Stomach (tissue), 9 donors: ENCODE data around the gene CFI. TPM values are rescaled to one million over a fixed set of nuclear protein-coding genes. Genes with fewer than 3 reads are reported as not detected.

ENCODE experiments used
- DNase-seq, 2 donors: peaks; one replicate each; pipeline versions ENCODE4 v3.0.0 to v3.0.0-alpha.2; 2013 to 2019
- H3K27ac ChIP-seq, 5 donors: fragments of 200-600 bp in 4 of 5; sonication (generic) in 4 of 5; one replicate each; pipeline ENCODE4 v1.5.1; 2013 to 2019; ENCODE audit warnings: mild to moderate bottlenecking in 1 of 5, moderate library complexity in 1 of 5
- H3K27me3 ChIP-seq, 3 donors: fragments of 200-600 bp; sonication (generic); one replicate each; pipeline ENCODE4 v1.5.1; 2017 to 2019; ENCODE audit warnings: mixed run types in 1 of 3
- H3K36me3 ChIP-seq, 4 donors: fragments of 200-600 bp; sonication (generic); 1 replicate in 3 of 4; 2 replicates in 1 of 4; pipeline ENCODE4 v1.5.1; 2016 to 2019
- H3K4me1 ChIP-seq, 4 donors: fragments of 200-600 bp; sonication (generic); one replicate each; pipeline ENCODE4 v1.5.1; 2016 to 2019
- H3K4me3 ChIP-seq, 4 donors: fragments of 200-600 bp; sonication (generic) in 3 of 4; one replicate each; pipeline ENCODE4 v1.5.1; 2016 to 2019; ENCODE audit warnings: mild to moderate bottlenecking in 1 of 4
- H3K9me3 ChIP-seq, 4 donors: fragments of 200-600 bp; sonication (generic); one replicate each; pipeline ENCODE4 v1.5.1; 2016 to 2019
- EP300 ChIP-seq: sonication (generic); formaldehyde crosslinking; IDR thresholded peaks from one replicate; pipeline ENCODE4 v1.6.1; 2017; ENCODE audit warnings: antibody characterized with exemption
- POLR2A ChIP-seq, 4 donors: fragments of 450-650 bp; IDR thresholded peaks; one replicate each; pipeline ENCODE4 v1.6.1; 2016; ENCODE audit warnings: antibody characterized with exemption in 4 of 4, control low read depth in 2 of 4, mild to moderate bottlenecking in 1 of 4, moderate library complexity in 1 of 4
- POLR2AphosphoS5 ChIP-seq, 3 donors: sonication (generic); formaldehyde crosslinking; IDR thresholded peaks; one replicate each; pipeline ENCODE4 v1.6.1; 2016; ENCODE audit warnings: antibody characterized with exemption in 3 of 3
- WGBS, 5 donors: extraction: QIAGEN DNeasy Blood & Tissue Kit in 3 of 5; methylation state at CpG; one replicate each; pipeline versions ENCODE4 v1.1.5 to v1.1.7; 2013 to 2018; 5-methylcytosine and 5-hydroxymethylcytosine counted together
- intact Hi-C: fragments of 100-400 bp; cut with DNase I; formaldehyde crosslinking; loops from one replicate; pipeline ENCODE4 v1.15.1; 2023; ENCODE audit warnings: low total_unique reads
- polyA plus RNA-seq, 3 donors: library from polyadenylated mRNA; stranded (reverse); fragments of 200-250 nt; gene quantifications; one replicate each; pipeline ENCODE4 v1.2.3, GENCODE V29; 2013
- total RNA-seq, 5 donors: library from RNA; depleted of rRNA; stranded (reverse); fragments of >200 nt; gene quantifications; one replicate each; pipeline versions ENCODE4 v1.1.0 to v1.2.3, GENCODE V29; 2014 to 2016
- TF ChIP-seq, protein P1 (sequence below), 7 experiments: fragments of 450-650 bp in 4 of 7; fragments of 200-600 bp in 3 of 7; sonication (generic) in 3 of 7; IDR thresholded peaks; one replicate each; pipeline ENCODE4 v1.5.1; 2016 to 2019; ENCODE audit warnings: antibody characterized with exemption in 7 of 7, control low read depth in 2 of 7, mild to moderate bottlenecking in 1 of 7
- donor health status: healthy with polysubstance abuse.
- donor health status: Bipolar disorder and iron deficiency.
- donor health status: healthy.

Gene CFI
- total and polyA plus RNA-seq, 8 donors, result 0.45 to 20.4 (median 7.7) TPM

DNA sequence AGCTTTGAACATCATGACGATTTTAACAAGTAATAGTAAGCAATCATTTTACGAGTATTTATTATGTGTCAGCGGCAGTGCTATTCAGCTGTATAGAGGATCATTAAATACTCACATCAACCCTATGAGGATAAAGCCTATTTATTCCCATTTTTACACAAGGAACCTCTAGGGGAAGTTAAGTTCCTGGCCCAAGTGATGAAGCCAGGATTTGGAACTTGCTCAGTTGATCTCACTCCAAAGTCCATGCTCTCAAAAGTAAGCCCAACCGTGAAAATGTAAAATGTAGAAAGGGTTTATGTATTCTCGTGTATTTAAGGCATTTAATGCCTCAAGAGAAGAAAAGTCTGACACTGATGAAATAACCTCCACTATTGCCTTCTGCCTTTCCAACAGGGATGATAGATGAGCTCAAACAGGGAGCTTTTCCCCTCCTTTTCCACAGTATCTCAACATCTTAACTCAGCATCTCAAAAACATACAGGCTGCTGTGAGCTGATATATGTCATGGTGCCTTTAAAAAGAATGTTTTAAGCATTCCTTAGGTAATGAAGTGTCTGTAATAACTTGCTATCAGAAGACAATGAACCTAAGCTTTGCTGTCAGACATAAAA is 36.9 kb downstream of the CFI start:
- H3K9me3 ChIP-seq, result no peaks in the 10 kb centered on the region
- no peaks in the 10 kb centered on the region for H3K36me3 ChIP-seq
- intact Hi-C loops, result no loop called here
- TF ChIP-seq POLR2AphosphoS5 (IDR thresholded peaks at IDR 0.05), result no peak
- TF ChIP-seq, protein P1, sequence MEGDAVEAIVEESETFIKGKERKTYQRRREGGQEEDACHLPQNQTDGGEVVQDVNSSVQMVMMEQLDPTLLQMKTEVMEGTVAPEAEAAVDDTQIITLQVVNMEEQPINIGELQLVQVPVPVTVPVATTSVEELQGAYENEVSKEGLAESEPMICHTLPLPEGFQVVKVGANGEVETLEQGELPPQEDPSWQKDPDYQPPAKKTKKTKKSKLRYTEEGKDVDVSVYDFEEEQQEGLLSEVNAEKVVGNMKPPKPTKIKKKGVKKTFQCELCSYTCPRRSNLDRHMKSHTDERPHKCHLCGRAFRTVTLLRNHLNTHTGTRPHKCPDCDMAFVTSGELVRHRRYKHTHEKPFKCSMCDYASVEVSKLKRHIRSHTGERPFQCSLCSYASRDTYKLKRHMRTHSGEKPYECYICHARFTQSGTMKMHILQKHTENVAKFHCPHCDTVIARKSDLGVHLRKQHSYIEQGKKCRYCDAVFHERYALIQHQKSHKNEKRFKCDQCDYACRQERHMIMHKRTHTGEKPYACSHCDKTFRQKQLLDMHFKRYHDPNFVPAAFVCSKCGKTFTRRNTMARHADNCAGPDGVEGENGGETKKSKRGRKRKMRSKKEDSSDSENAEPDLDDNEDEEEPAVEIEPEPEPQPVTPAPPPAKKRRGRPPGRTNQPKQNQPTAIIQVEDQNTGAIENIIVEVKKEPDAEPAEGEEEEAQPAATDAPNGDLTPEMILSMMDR (IDR thresholded peaks at IDR 0.05), result no peak
- TF ChIP-seq POLR2A (IDR thresholded peaks at IDR 0.05), result no peak
- H3K27ac ChIP-seq, result no peak overlapping the region
- H3K4me1 ChIP-seq, result no peaks in the 10 kb centered on the region
- WGBS, 5 donors, result 53 to 79% (median 73%) methylated on average over 5 of the region's 5 CpGs
- no peak for DNase-seq
- H3K4me3 ChIP-seq, result no peak overlapping the region
- peaks cover 0 to 5% (median 0%) of the 10 kb centered on the region in 3 donors for H3K27me3 ChIP-seq

DNA sequence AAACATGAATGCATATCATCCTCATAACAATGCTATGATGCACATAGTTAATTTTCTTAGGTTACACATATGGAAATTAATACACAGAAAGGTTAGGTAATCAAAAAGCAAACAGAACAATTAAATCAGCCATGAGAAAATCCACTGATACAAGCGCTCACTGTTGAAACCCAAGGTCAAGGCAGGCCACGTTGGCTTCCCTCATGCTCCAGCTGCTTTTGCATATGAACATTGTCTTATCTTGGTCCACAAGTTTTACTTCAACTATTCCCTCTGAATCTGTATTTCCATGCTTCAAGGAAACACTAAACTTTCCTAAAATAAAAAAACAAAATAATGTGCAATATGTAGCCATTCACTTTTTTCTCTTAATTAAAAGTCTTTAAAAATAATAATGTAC is 37.4 kb downstream of the CFI start:
- intact Hi-C loops, result no loop called here
- H3K36me3 ChIP-seq, result no peaks in the 10 kb centered on the region
- no peak overlapping the region for H3K27ac ChIP-seq
- TF ChIP-seq, protein P1 (IDR thresholded peaks at IDR 0.05), result no peak
- TF ChIP-seq POLR2A (IDR thresholded peaks at IDR 0.05) (no peak), EP300 (no peak), POLR2AphosphoS5 (IDR thresholded peaks at IDR 0.05) (no peak)
- WGBS, 5 donors, result 21 to 44% (median 35%) methylated on average over 2 of the region's 2 CpGs
- no peaks in the 10 kb centered on the region for H3K4me1 ChIP-seq
- no peaks in the 10 kb centered on the region for H3K9me3 ChIP-seq
- peak in 1 of 2 donors; percentile 13 for DNase-seq
- H3K27me3 ChIP-seq, result peaks cover 0 to 2% (median 0%) of the 10 kb centered on the region in 3 donors
- H3K4me3 ChIP-seq, result no peak overlapping the region

- intact Hi-C loops, result no loop called here
- Histone ChIP-seq H3K4me1 (no peaks in the 10 kb centered on the region), H3K27ac (no peak overlapping the region), H3K36me3 (no peaks in the 10 kb centered on the region), H3K9me3 (no peaks in the 10 kb centered on the region), H3K4me3 (no peak overlapping the region), H3K27me3 (no peaks in the 10 kb centered on the region)
- WGBS, 5 donors, result 24 to 56% (median 52%) methylated on average over 2 of the region's 2 CpGs
- TF ChIP-seq POLR2A (IDR thresholded peaks at IDR 0.05) (no peak), POLR2AphosphoS5 (IDR thresholded peaks at IDR 0.05) (no peak), EP300 (no peak)
- TF ChIP-seq, protein P1 (IDR thresholded peaks at IDR 0.05), result no peak
- no peak for DNase-seq
Measured at GRCh38 chr4:109760682-109761081, 41.1 kb downstream of the CFI start.

- H3K4me3 ChIP-seq, result no peak overlapping the region
- no peaks in the 10 kb centered on the region for H3K9me3 ChIP-seq
- intact Hi-C loops, result no loop called here
- 61 to 82% (median 65%) methylated on average over 3 of the region's 3 CpGs for WGBS, 5 donors
- no peaks in the 10 kb centered on the region for H3K36me3 ChIP-seq
- TF ChIP-seq, protein P1 (IDR thresholded peaks at IDR 0.05), result no peak
- TF ChIP-seq POLR2A (IDR thresholded peaks at IDR 0.05), result no peak
- TF ChIP-seq EP300, result no peak
- no peak for TF ChIP-seq POLR2AphosphoS5 (IDR thresholded peaks at IDR 0.05)
- DNase-seq, result no peak
- no peaks in the 10 kb centered on the region for H3K27me3 ChIP-seq
- no peaks in the 10 kb centered on the region for H3K4me1 ChIP-seq
- H3K27ac ChIP-seq, result no peak overlapping the region
Measured at GRCh38 chr4:109755656-109756055, 46.1 kb downstream of the CFI start.
